HFFc6 (cell line): ENCODE results near the gene LRIT2. TPM values are rescaled to one million over a fixed set of nuclear protein-coding genes. Genes with fewer than 3 reads are reported as not detected.

ENCODE experiments used
- DNase-seq: peaks from one replicate; pipeline ENCODE4 v3.0.0-alpha.2; 2018
- H3K27ac Mint-ChIP-seq: 2 replicates; pipeline ENCODE4 v1.8.0; 2020; ENCODE audit warnings: mild to moderate bottlenecking, mixed read lengths
- H3K27me3 Mint-ChIP-seq: 2 replicates; pipeline ENCODE4 v1.8.0; 2021; ENCODE audit warnings: mild to moderate bottlenecking, moderate library complexity, mixed read lengths; ENCODE audit not compliant: insufficient read depth
- H3K36me3 Mint-ChIP-seq: 2 replicates; pipeline ENCODE4 v1.8.0; 2021; ENCODE audit warnings: low read depth, mixed read lengths
- H3K4me1 Mint-ChIP-seq: 2 replicates; pipeline ENCODE4 v1.8.0; 2020; ENCODE audit warnings: low read depth, mixed read lengths
- H3K4me3 Mint-ChIP-seq: 2 replicates; pipeline ENCODE4 v1.8.0; 2020; ENCODE audit warnings: mild to moderate bottlenecking, moderate library complexity, mixed read lengths
- H3K9me3 Mint-ChIP-seq: 2 replicates; pipeline ENCODE4 v1.8.0; 2020; ENCODE audit warnings: mild to moderate bottlenecking, mixed read lengths
- CTCF ChIP-seq: fragments of 200-600 bp; sonication (generic); IDR thresholded peaks from 2 replicates; pipeline ENCODE4 v1.5.0; 2021; ENCODE audit warnings: antibody characterized with exemption, mild to moderate bottlenecking
- total RNA-seq, 6 experiments: library from RNA; stranded (reverse); fragmentation: NEBNext Ultra II Directional; extraction: Animal tissue kit (Norgen Biotek cat#: 25700); gene quantifications; 2 replicates in 1 of 6; 3 replicates in 5 of 6; pipeline ENCODE4 v1.2.3, GENCODE V29; 2021

The LRIT2 gene
- total RNA-seq, 6 experiments from 2014 or later, result not detected

- no peak for TF ChIP-seq CTCF
- H3K27ac Mint-ChIP-seq, result no peak overlapping the region
- H3K36me3 Mint-ChIP-seq, result no peaks in the 10 kb centered on the region
- H3K27me3 Mint-ChIP-seq, result peaks cover 25% of the 10 kb centered on the region
- peaks cover 6% of the 10 kb centered on the region; the same call in 1 of the 2 replicates for H3K4me1 Mint-ChIP-seq
- no peak overlapping the region for H3K4me3 Mint-ChIP-seq
- no peak for DNase-seq
- H3K9me3 Mint-ChIP-seq, result no peaks in the 10 kb centered on the region
These were observed 32.8 kb upstream of the LRIT2 start for GRCh38 chr10:84258034-84258695.

- no peak for DNase-seq
- peaks cover 6% of the 10 kb centered on the region; the same call in 1 of the 2 replicates for H3K4me1 Mint-ChIP-seq
- H3K4me3 Mint-ChIP-seq, result no peak overlapping the region
- peak; percentile 12; the same call in 1 of the 2 replicates for TF ChIP-seq CTCF
- no peak overlapping the region for H3K27ac Mint-ChIP-seq
- H3K27me3 Mint-ChIP-seq, result peaks cover 30% of the 10 kb centered on the region
- no peaks in the 10 kb centered on the region for H3K9me3 Mint-ChIP-seq
- no peaks in the 10 kb centered on the region for H3K36me3 Mint-ChIP-seq
These were observed 32.1 kb upstream of the LRIT2 start for GRCh38 chr10:84257343-84258020.

- 0 out of 2 replicates have a peak overlapping the region, but pooled peaks have one; percentile 20 for H3K4me3 Mint-ChIP-seq
- no peak for DNase-seq
- H3K27me3 Mint-ChIP-seq, result peaks cover 27% of the 10 kb centered on the region
- TF ChIP-seq CTCF, result peak; percentile 77
- H3K4me1 Mint-ChIP-seq, result peaks cover 6% of the 10 kb centered on the region; the same call in 1 of the 2 replicates
- no peak overlapping the region for H3K27ac Mint-ChIP-seq
- H3K9me3 Mint-ChIP-seq, result no peaks in the 10 kb centered on the region
- no peaks in the 10 kb centered on the region for H3K36me3 Mint-ChIP-seq
These were observed 31.4 kb upstream of the LRIT2 start for GRCh38 chr10:84256510-84257342.

- Mint-ChIP-seq H3K9me3 (no peaks in the 10 kb centered on the region), H3K36me3 (no peaks in the 10 kb centered on the region), H3K4me3 (no peak overlapping the region), H3K27ac (no peak overlapping the region), H3K27me3 (peaks cover 20% of the 10 kb centered on the region), H3K4me1 (peaks cover 6% of the 10 kb centered on the region; the same call in 1 of the 2 replicates)
- TF ChIP-seq CTCF, result no peak
- no peak for DNase-seq
These were observed 29.5 kb upstream of the LRIT2 start for GRCh38 chr10:84254552-84255478.

GRCh38 chr10:84248794-84249193 is 23.4 kb upstream of the LRIT2 start:
- Mint-ChIP-seq H3K27me3 (peaks cover 14% of the 10 kb centered on the region), H3K4me1 (no peaks in the 10 kb centered on the region), H3K36me3 (no peaks in the 10 kb centered on the region), H3K27ac (no peak overlapping the region; the same call in 1 of the 2 replicates), H3K4me3 (no peak overlapping the region), H3K9me3 (no peaks in the 10 kb centered on the region)
- no peak for TF ChIP-seq CTCF
- DNase-seq, result no peak
